ENCODE results near the gene LRP1. TPM values are rescaled to one million over a fixed set of nuclear protein-coding genes. Genes with fewer than 3 reads are reported as not detected.

The LRP1 gene
- total RNA-seq, 2 experiments from 2014 or later: 1.1 to 4.4 TPM

- peak within 1 kb of the TSS; percentile 91 for H3K4me2 ChIP-seq (ENCODE audit: low read length)
- peak; percentile 99 for DNase-seq (ENCODE audit: low spot score)
- no peaks in the 10 kb centered on the region for H3K9me2 ChIP-seq (ENCODE audit: insufficient read depth, low read length)
- no peak for TF ChIP-seq CTCF (conservative IDR thresholded peaks at IDR 0.05; ENCODE audit: low read length)
- no peak for TF ChIP-seq EZH2phosphoT487 (IDR thresholded peaks at IDR 0.05; ENCODE audit: borderline replicate concordance, low read depth, low read length)
- peak within 1 kb of the TSS; percentile 83 for H2AFZ ChIP-seq (ENCODE audit: low read length)
- H4K20me1 ChIP-seq (ENCODE audit: insufficient read depth, low read length): peaks cover 15% of the 10 kb centered on the region; the same call in 1 of the 2 replicates
- H3K36me3 ChIP-seq (ENCODE audit: insufficient read depth, low read length): peaks cover 47% of the 10 kb centered on the region
- POLR2A ChIA-PET: interaction anchor here (0.6 to 4.7 kb wide), 14 partner anchors 10 to 1256 kb away, joined by 3 to 69 read pairs (median 3); partner anchors contain the start of genes CYP27B1, INHBE and RAB5B
- peak within 1 kb of the TSS; percentile 83 for H3K4me3 ChIP-seq (ENCODE audit: low read depth, low read length, poor library complexity, severe bottlenecking)
- H3K27ac ChIP-seq (ENCODE audit: low read depth, low read length, poor library complexity, severe bottlenecking): peak within 1 kb of the TSS; percentile 61
- TSS peak; percentile 62 for BruUV-seq (replicated peaks)
- intact Hi-C loops (cut with micrococcal nuclease; ENCODE audit: unreplicated experiment): loop anchor here (1.0 kb wide), 1 partner anchor 14 kb away; the partner anchor contains the start of gene NXPH4
- H3K4me1 ChIP-seq (ENCODE audit: insufficient read depth, low read length, poor library complexity, severe bottlenecking): peaks cover 66% of the 10 kb centered on the region
- CTCF ChIA-PET (ENCODE audit: unreplicated experiment): interaction anchor here (0.6 to 2.7 kb wide), 8 partner anchors 9 to 604 kb away, joined by 3 to 18 read pairs (median 4); no protein-coding TSS in a partner anchor
- no peaks in the 10 kb centered on the region for H3K9me3 ChIP-seq (ENCODE audit: low read length)
- H3K79me2 ChIP-seq (ENCODE audit: insufficient read depth, low read depth, low read length): peaks cover 22% of the 10 kb centered on the region
Measured at GRCh38 chr12:57229634-57230380, 101.5 kb downstream of the LRP1 start, which contains the start of gene SHMT2. Gene SHMT2, plus strand, starts transcription at chr12:57229711. Its CDS starts 68 bp downstream, at chr12:57229779.

GRCh38 chr12:57230381-57231155 is 102.3 kb downstream of the LRP1 start:
- peak overlapping the region; percentile 83 for H3K4me3 ChIP-seq (ENCODE audit: low read depth, low read length, poor library complexity, severe bottlenecking)
- CTCF ChIA-PET (ENCODE audit: unreplicated experiment): interaction anchor here (0.6 to 2.7 kb wide), 7 partner anchors 8 to 605 kb away, joined by 3 to 18 read pairs (median 4); no protein-coding TSS in a partner anchor

More at GRCh38 chr12:57230381-57231155, 102.3 kb downstream of the LRP1 start:
- DNase-seq (ENCODE audit: low spot score): no peak
- no TSS peak for BruUV-seq (replicated peaks)
- Histone ChIP-seq H3K4me1 (ENCODE audit: insufficient read depth, low read length, poor library complexity, severe bottlenecking) (peaks cover 59% of the 10 kb centered on the region), H3K36me3 (ENCODE audit: insufficient read depth, low read length) (peaks cover 53% of the 10 kb centered on the region), H4K20me1 (ENCODE audit: insufficient read depth, low read length) (peaks cover 15% of the 10 kb centered on the region; the same call in 1 of the 2 replicates), H3K4me2 (ENCODE audit: low read length) (peak overlapping the region; percentile 91), H3K27ac (ENCODE audit: low read depth, low read length, poor library complexity, severe bottlenecking) (peak overlapping the region; percentile 61), H2AFZ (ENCODE audit: low read length) (no peak overlapping the region), H3K9me2 (ENCODE audit: insufficient read depth, low read length) (no peaks in the 10 kb centered on the region), H3K9me3 (ENCODE audit: low read length) (no peaks in the 10 kb centered on the region), H3K79me2 (ENCODE audit: insufficient read depth, low read depth, low read length) (peaks cover 22% of the 10 kb centered on the region)
- POLR2A ChIA-PET: interaction anchor here (0.9 to 4.7 kb wide), 6 partner anchors 11 to 230 kb away, joined by 3 to 69 read pairs (median 4); partner anchors contain the start of gene INHBE
- intact Hi-C loops (cut with micrococcal nuclease; ENCODE audit: unreplicated experiment): no loop called here
- no peak for TF ChIP-seq CTCF (conservative IDR thresholded peaks at IDR 0.05; ENCODE audit: low read length)
- no peak for TF ChIP-seq EZH2phosphoT487 (IDR thresholded peaks at IDR 0.05; ENCODE audit: borderline replicate concordance, low read depth, low read length)
